HEK293T (cell line): ENCODE data around the gene LTBP2.

Source experiments
- ARNT ChIP-seq: fragments of 450-650 bp; IDR thresholded peaks from 2 replicates; pipeline ENCODE4 v1.6.1; 2017; ENCODE audit warnings: mild to moderate bottlenecking
- BHLHE40 ChIP-seq: fragments of 450-650 bp; IDR thresholded peaks from 2 replicates; pipeline ENCODE4 v1.6.1; 2016; ENCODE audit warnings: mild to moderate bottlenecking, moderate library complexity, borderline replicate concordance
- LEF1 ChIP-seq: fragments of 450-650 bp; IDR thresholded peaks from 2 replicates; pipeline ENCODE4 v1.6.1; 2017; ENCODE audit warnings: mild to moderate bottlenecking, borderline replicate concordance
- PKNOX1 ChIP-seq: fragments of 450-650 bp; IDR thresholded peaks from 2 replicates; pipeline ENCODE4 v1.6.1; 2016
- SUZ12 ChIP-seq: fragments of 450-650 bp; IDR thresholded peaks from 2 replicates; pipeline ENCODE4 v1.6.1; 2016; ENCODE audit warnings: mild to moderate bottlenecking

- no peak for TF ChIP-seq SUZ12
- no peak for TF ChIP-seq PKNOX1
- no peak for TF ChIP-seq LEF1
- TF ChIP-seq ARNT = no peak
- TF ChIP-seq BHLHE40 = no peak
Observed at GRCh38 chr14:74635847-74636246, 23.8 kb upstream of the LTBP2 start.
